Measurements from ENCODE around the gene SULF2. TPM values are rescaled to one million over a fixed set of nuclear protein-coding genes. Genes with fewer than 3 reads are reported as not detected.
"Not testable (repeated sequence)": the region's sequence is repeated elsewhere in the genome, so short reads cannot be mapped to it uniquely, and the experiment has no call there.

The SULF2 gene
- total RNA-seq, 1 donor from 2014 or later = 32.9 TPM

DNA sequence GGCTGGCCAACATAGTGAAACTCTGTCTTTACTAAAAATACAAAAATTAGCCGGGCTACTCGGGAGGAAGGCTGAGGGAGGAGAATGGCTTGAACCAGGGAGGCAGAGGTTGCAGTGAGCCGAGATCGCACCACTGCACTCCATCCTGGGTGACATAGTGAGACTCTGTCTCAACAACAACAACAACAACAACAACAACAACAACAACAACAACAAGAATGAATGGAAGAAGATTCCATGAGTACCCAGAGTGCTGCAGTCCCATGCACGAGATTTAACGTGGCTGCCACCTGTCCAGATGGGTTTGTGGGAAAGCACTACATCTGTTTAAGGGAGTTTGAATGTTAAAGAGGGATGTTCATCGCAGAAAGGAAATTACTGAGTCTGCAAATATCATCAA lies 19.7 kb upstream of the SULF2 start:
- H3K27ac ChIP-seq (ENCODE audit: low read depth, low read length); H3K4me3 ChIP-seq (ENCODE audit: low read length in 3 of 3); H3K4me1 ChIP-seq (ENCODE audit: control insufficient read depth in 3 of 3, insufficient read depth in 3 of 3, low read length in 3 of 3); H3K9me3 ChIP-seq (ENCODE audit: control insufficient read depth in 3 of 3, low read length in 3 of 3); H3K9ac ChIP-seq (ENCODE audit: low read depth in 1 of 3, low read length in 3 of 3); H3K36me3 ChIP-seq (ENCODE audit: control insufficient read depth in 3 of 3, insufficient read depth in 3 of 3, low read length in 3 of 3): not testable (repeated sequence)
- peaks cover 8 to 25% (median 18%) of the 10 kb centered on the region in 3 donors for H3K27me3 ChIP-seq (ENCODE audit: control insufficient read depth in 3 of 3, insufficient read depth in 3 of 3, low read length in 3 of 3)

DNA sequence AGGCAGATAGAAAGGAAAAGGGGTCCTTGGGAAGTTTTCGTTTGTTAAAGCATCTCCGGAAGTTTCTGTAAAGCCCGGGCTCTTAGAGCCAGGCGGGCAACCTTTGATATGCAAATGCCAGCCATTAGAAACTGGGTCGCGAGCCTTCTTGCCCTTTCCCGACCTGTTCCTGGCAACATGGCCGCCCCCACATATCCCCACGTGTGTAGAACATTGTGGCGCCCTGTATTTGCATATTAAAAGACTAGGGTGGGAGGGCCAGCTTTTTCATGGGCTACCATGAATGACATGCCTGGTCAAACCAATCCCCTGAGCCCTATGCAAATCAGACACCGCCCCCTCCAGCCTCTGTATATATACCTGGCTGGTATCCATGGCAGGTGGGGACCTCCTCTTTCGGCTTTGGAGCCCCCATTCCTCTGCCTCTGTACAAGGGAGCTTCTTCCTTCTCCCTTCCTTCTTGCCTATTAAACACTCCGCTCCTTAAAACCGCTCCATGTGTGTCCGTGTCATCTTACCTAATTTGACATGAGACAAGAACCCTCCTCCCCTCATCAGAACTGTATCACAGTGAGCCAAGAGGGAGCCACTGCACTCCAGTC lies 19.0 kb upstream of the SULF2 start:
- peaks cover 7 to 19% (median 14%) of the 10 kb centered on the region in 3 donors for H3K27me3 ChIP-seq (ENCODE audit: control insufficient read depth in 3 of 3, insufficient read depth in 3 of 3, low read length in 3 of 3)
- H3K9me3 ChIP-seq (ENCODE audit: control insufficient read depth in 3 of 3, low read length in 3 of 3); H3K4me3 ChIP-seq (ENCODE audit: low read length in 3 of 3); H3K4me1 ChIP-seq (ENCODE audit: control insufficient read depth in 3 of 3, insufficient read depth in 3 of 3, low read length in 3 of 3); H3K27ac ChIP-seq (ENCODE audit: low read depth, low read length); H3K9ac ChIP-seq (ENCODE audit: low read depth in 1 of 3, low read length in 3 of 3); H3K36me3 ChIP-seq (ENCODE audit: control insufficient read depth in 3 of 3, insufficient read depth in 3 of 3, low read length in 3 of 3): not testable (repeated sequence)

DNA sequence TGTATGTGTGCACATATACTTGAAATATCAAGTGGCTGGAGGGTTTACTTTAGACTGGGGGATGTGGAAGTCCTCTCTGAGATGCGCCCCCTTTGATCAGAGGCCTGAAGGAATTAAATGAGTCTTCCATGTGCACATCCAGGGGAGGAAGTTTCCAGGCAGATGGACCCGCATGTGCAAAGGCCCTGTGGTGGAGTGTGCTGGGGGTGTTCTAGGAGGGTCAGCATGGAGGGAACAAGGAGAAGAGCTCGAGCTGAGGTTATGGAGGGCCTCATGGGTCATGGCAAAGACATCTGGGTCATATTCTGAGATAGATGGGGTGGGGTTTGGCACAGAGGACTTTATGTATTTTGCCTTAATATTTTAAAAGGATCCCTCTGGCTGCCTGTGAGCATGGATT lies 17.7 kb upstream of the SULF2 start:
- Histone ChIP-seq H3K27me3 (ENCODE audit: control insufficient read depth in 3 of 3, insufficient read depth in 3 of 3, low read length in 3 of 3) (peaks cover 7 to 19% (median 12%) of the 10 kb centered on the region in 3 donors), H3K27ac (ENCODE audit: low read depth, low read length) (no peak overlapping the region), H3K9me3 (ENCODE audit: control insufficient read depth in 3 of 3, low read length in 3 of 3) (no peaks in the 10 kb centered on the region), H3K4me3 (ENCODE audit: low read length in 3 of 3) (no peak overlapping the region), H3K36me3 (ENCODE audit: control insufficient read depth in 3 of 3, insufficient read depth in 3 of 3, low read length in 3 of 3) (no peaks in the 10 kb centered on the region), H3K4me1 (ENCODE audit: control insufficient read depth in 3 of 3, insufficient read depth in 3 of 3, low read length in 3 of 3) (peaks cover 0 to 5% (median 0%) of the 10 kb centered on the region in 3 donors), H3K9ac (ENCODE audit: low read depth in 1 of 3, low read length in 3 of 3) (no peak overlapping the region)

DNA sequence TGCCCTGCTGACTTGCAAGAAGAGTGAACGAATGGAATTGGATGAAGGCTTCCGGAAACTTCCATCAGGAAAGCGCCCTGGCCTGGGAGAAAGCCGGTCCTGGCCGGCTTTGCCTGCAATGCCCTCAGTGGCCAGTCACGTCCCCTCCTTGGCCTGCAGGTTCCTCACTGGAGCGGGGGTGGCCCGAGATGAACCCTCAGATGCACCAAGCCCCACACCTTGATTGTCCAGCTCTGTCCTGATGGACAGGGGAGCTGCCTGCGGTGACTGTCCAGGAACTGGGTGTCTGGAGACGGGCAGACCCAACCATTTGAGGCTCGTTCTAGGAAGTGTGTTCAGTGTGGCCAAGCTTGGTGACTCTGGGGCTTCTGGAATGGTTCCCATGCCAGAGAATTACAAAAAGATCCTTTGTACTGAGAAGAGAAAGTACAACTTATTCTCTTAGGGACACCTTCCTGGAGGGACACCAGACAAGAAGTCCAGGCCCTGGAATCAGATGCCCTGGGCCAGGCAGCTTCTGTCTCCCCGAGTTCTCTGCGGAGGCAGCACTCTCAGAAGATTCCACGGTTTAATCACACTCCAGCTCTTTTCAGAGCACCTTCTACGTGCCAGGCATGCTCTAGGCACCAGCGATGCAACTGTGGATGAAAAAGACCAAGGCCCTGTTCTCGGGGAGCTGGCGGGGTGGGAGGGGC lies 17.1 kb upstream of the SULF2 start:
- H3K27ac ChIP-seq (ENCODE audit: low read depth, low read length) = no peak overlapping the region
- peaks cover 0 to 5% (median 0%) of the 10 kb centered on the region in 3 donors for H3K4me1 ChIP-seq (ENCODE audit: control insufficient read depth in 3 of 3, insufficient read depth in 3 of 3, low read length in 3 of 3)
- H3K9ac ChIP-seq (ENCODE audit: low read depth in 1 of 3, low read length in 3 of 3) = no peak overlapping the region
- H3K9me3 ChIP-seq (ENCODE audit: control insufficient read depth in 3 of 3, low read length in 3 of 3) = no peaks in the 10 kb centered on the region
- no peaks in the 10 kb centered on the region for H3K36me3 ChIP-seq (ENCODE audit: control insufficient read depth in 3 of 3, insufficient read depth in 3 of 3, low read length in 3 of 3)
- H3K27me3 ChIP-seq (ENCODE audit: control insufficient read depth in 3 of 3, insufficient read depth in 3 of 3, low read length in 3 of 3) = peaks cover 7 to 19% (median 12%) of the 10 kb centered on the region in 3 donors
- no peak overlapping the region for H3K4me3 ChIP-seq (ENCODE audit: low read length in 3 of 3)

DNA sequence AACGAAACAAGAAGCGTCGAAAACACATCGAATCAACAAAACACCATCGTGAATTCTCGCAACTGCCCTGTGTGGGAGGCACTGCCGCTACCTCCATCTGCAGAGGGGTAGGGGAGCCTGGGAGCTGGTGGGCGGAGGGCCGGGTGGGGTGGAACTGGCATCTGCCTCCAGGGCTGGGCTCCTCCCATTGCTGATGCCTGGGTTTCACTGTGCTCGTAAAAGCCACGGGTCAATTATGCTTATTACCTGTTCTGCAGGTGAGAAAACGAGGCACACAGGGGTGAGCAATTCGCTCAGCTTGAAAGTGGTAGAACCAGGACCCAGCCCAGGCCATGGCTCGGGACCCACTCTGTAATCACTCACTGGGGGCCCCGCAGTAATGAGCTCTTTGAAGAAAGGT lies 16.5 kb upstream of the SULF2 start:
- Histone ChIP-seq H3K27me3 (ENCODE audit: control insufficient read depth in 3 of 3, insufficient read depth in 3 of 3, low read length in 3 of 3) (peaks cover 7 to 14% (median 12%) of the 10 kb centered on the region in 3 donors), H3K9me3 (ENCODE audit: control insufficient read depth in 3 of 3, low read length in 3 of 3) (no peaks in the 10 kb centered on the region), H3K9ac (ENCODE audit: low read depth in 1 of 3, low read length in 3 of 3) (no peak overlapping the region), H3K4me3 (ENCODE audit: low read length in 3 of 3) (no peak overlapping the region), H3K36me3 (ENCODE audit: control insufficient read depth in 3 of 3, insufficient read depth in 3 of 3, low read length in 3 of 3) (no peaks in the 10 kb centered on the region), H3K27ac (ENCODE audit: low read depth, low read length) (no peak overlapping the region), H3K4me1 (ENCODE audit: control insufficient read depth in 3 of 3, insufficient read depth in 3 of 3, low read length in 3 of 3) (peaks cover 0 to 5% (median 0%) of the 10 kb centered on the region in 3 donors)

DNA sequence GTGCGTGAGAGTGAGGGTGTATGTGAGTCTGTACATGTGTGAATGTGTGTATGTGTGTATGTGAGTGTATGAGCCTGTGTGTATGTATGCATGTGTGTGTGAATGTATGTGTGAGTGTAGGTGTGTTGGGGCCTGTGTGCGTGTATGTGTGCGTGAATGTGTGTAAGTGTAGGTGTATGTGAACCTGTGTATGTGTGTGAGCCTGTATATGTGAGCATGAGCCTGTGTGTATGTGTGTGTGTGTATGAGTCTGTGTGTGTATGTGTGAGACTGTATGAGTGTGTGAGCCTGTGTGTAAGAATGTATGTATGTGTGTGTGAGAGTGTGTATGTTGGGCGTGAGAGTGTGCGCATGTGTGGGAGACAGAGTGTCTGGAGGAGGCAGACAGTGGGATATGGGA lies 15.8 kb upstream of the SULF2 start:
- Histone ChIP-seq H3K4me1 (ENCODE audit: control insufficient read depth in 3 of 3, insufficient read depth in 3 of 3, low read length in 3 of 3) (peaks cover 0 to 5% (median 0%) of the 10 kb centered on the region in 3 donors), H3K4me3 (ENCODE audit: low read length in 3 of 3) (no peak overlapping the region), H3K27ac (ENCODE audit: low read depth, low read length) (no peak overlapping the region), H3K27me3 (ENCODE audit: control insufficient read depth in 3 of 3, insufficient read depth in 3 of 3, low read length in 3 of 3) (peaks cover 7 to 10% (median 8%) of the 10 kb centered on the region in 3 donors), H3K36me3 (ENCODE audit: control insufficient read depth in 3 of 3, insufficient read depth in 3 of 3, low read length in 3 of 3) (no peaks in the 10 kb centered on the region), H3K9ac (ENCODE audit: low read depth in 1 of 3, low read length in 3 of 3) (no peak overlapping the region), H3K9me3 (ENCODE audit: control insufficient read depth in 3 of 3, low read length in 3 of 3) (no peaks in the 10 kb centered on the region)

DNA sequence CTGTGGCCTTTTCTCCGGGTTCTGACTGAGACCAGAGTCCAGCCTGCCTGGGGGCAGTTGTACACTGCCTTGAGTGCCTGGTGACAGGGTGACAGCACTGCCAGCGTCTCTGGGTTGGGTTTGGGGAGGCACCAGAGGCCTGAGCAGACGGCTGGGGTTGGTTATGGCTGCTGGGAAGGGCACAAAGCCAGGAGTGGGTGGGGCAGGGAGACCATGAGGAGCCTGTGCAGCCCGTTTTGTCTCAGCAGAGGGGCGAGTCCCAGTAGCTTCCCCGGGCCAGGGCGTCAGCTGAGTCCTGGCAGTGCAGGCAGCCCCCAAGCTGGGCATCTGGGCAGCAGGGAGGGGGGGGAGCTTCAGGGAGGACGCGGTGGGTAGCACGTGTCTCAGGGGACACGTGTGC lies 15.3 kb upstream of the SULF2 start:
- H3K4me3 ChIP-seq (ENCODE audit: low read length in 3 of 3) = no peak overlapping the region
- peaks cover 3 to 6% (median 3%) of the 10 kb centered on the region in 3 donors for H3K27me3 ChIP-seq (ENCODE audit: control insufficient read depth in 3 of 3, insufficient read depth in 3 of 3, low read length in 3 of 3)
- no peak overlapping the region for H3K9ac ChIP-seq (ENCODE audit: low read depth in 1 of 3, low read length in 3 of 3)
- peaks cover 0 to 5% (median 0%) of the 10 kb centered on the region in 3 donors for H3K4me1 ChIP-seq (ENCODE audit: control insufficient read depth in 3 of 3, insufficient read depth in 3 of 3, low read length in 3 of 3)
- no peaks in the 10 kb centered on the region for H3K36me3 ChIP-seq (ENCODE audit: control insufficient read depth in 3 of 3, insufficient read depth in 3 of 3, low read length in 3 of 3)
- H3K27ac ChIP-seq (ENCODE audit: low read depth, low read length) = no peak overlapping the region
- H3K9me3 ChIP-seq (ENCODE audit: control insufficient read depth in 3 of 3, low read length in 3 of 3) = no peaks in the 10 kb centered on the region

DNA sequence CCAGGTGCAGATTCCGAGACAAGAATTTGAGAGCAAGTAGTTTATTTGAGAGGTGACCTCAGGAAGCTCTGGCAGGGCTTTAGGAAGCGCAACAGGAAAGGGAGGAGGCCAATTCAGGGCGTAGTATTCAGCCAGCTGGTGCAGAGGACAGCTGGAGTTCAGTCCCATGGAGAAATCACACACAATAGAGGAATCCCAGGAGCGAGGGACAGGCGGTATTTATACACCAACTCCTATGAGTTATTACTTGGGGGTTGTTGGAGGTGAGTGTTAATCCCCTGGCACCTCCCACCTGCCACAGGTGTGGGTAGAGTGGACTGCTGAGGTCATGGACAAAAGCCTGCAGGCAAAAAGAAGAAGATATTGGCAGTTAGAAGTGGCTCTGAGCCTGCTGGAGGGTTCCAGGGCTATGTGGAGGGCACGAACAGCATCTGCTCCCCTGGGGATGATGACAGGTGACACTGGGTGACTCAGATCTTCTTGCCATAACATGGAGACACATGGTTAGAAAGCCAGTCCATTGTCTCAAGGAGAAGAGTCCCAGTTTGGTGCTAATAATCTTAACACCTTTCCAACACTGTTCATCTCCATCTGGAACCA lies 13.9 kb upstream of the SULF2 start:
- Histone ChIP-seq H3K4me3 (ENCODE audit: low read length in 3 of 3) (no peak overlapping the region), H3K9me3 (ENCODE audit: control insufficient read depth in 3 of 3, low read length in 3 of 3) (no peaks in the 10 kb centered on the region), H3K4me1 (ENCODE audit: control insufficient read depth in 3 of 3, insufficient read depth in 3 of 3, low read length in 3 of 3) (peaks cover 0 to 8% (median 0%) of the 10 kb centered on the region in 3 donors), H3K36me3 (ENCODE audit: control insufficient read depth in 3 of 3, insufficient read depth in 3 of 3, low read length in 3 of 3) (no peaks in the 10 kb centered on the region), H3K27ac (ENCODE audit: low read depth, low read length) (no peak overlapping the region), H3K9ac (ENCODE audit: low read depth in 1 of 3, low read length in 3 of 3) (no peak overlapping the region), H3K27me3 (ENCODE audit: control insufficient read depth in 3 of 3, insufficient read depth in 3 of 3, low read length in 3 of 3) (peaks cover 0 to 3% (median 0%) of the 10 kb centered on the region in 3 donors)

DNA sequence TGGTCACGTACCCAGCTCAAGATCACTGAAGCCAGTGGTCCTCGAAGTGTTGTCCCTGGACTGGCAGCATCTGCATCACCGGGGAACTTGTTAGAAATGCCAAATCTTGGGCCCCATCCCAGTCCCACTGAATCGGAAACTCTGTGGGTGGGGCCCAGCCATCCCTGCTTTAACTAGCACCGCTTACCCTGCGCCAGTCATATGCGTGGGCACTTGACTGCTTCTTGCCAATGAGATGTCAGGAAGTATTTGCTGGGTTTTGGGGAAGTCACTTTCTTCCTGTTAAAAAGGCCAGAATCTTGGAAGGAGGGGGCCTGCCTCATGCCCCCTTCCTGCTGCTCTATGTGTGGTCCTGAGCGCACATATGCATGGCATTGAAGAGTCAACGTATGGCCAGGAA lies 11.7 kb upstream of the SULF2 start:
- no peaks in the 10 kb centered on the region for H3K9me3 ChIP-seq (ENCODE audit: control insufficient read depth in 3 of 3, low read length in 3 of 3)
- no peak overlapping the region for H3K27ac ChIP-seq (ENCODE audit: low read depth, low read length)
- H3K9ac ChIP-seq (ENCODE audit: low read depth in 1 of 3, low read length in 3 of 3) = no peak overlapping the region
- H3K27me3 ChIP-seq (ENCODE audit: control insufficient read depth in 3 of 3, insufficient read depth in 3 of 3, low read length in 3 of 3) = peaks cover 0 to 3% (median 0%) of the 10 kb centered on the region in 3 donors
- no peaks in the 10 kb centered on the region for H3K36me3 ChIP-seq (ENCODE audit: control insufficient read depth in 3 of 3, insufficient read depth in 3 of 3, low read length in 3 of 3)
- peaks cover 0 to 10% (median 3%) of the 10 kb centered on the region in 3 donors for H3K4me1 ChIP-seq (ENCODE audit: control insufficient read depth in 3 of 3, insufficient read depth in 3 of 3, low read length in 3 of 3)
- no peak overlapping the region for H3K4me3 ChIP-seq (ENCODE audit: low read length in 3 of 3)

Data from skeletal muscle tissue (tissue), 4 donors.